ENCODE measurements around the gene RASGEF1B.

Gene RASGEF1B

DNA sequence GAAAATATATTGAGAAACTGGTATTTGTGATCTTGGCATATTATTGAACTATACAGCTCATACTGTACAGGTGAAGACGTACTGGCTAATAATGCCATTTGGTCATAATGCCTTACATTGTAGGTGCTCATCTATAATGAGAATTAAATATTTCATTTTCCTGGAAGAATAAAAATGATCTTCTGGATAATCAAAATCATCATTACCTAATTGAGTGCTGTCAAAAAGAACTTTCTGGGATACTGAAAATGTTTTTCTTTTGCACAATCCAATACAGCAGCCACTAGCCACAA lies 4.1 kb downstream of the RASGEF1B start:
- Mint-ChIP-seq H3K9me3 (no peaks in the 10 kb centered on the region), H3K27ac (no peak overlapping the region), H3K27me3 (ENCODE audit: low read depth, poor library complexity) (peaks cover 16% of the 10 kb centered on the region), H3K4me3 (peak overlapping the region; percentile 10), H3K36me3 (ENCODE audit: low read depth) (no peaks in the 10 kb centered on the region), H3K4me1 (peaks cover 73% of the 10 kb centered on the region)
- no peak for DNase-seq
- TF ChIP-seq, protein P1, sequence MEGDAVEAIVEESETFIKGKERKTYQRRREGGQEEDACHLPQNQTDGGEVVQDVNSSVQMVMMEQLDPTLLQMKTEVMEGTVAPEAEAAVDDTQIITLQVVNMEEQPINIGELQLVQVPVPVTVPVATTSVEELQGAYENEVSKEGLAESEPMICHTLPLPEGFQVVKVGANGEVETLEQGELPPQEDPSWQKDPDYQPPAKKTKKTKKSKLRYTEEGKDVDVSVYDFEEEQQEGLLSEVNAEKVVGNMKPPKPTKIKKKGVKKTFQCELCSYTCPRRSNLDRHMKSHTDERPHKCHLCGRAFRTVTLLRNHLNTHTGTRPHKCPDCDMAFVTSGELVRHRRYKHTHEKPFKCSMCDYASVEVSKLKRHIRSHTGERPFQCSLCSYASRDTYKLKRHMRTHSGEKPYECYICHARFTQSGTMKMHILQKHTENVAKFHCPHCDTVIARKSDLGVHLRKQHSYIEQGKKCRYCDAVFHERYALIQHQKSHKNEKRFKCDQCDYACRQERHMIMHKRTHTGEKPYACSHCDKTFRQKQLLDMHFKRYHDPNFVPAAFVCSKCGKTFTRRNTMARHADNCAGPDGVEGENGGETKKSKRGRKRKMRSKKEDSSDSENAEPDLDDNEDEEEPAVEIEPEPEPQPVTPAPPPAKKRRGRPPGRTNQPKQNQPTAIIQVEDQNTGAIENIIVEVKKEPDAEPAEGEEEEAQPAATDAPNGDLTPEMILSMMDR (IDR thresholded peaks at IDR 0.05): peak; percentile 36

DNA sequence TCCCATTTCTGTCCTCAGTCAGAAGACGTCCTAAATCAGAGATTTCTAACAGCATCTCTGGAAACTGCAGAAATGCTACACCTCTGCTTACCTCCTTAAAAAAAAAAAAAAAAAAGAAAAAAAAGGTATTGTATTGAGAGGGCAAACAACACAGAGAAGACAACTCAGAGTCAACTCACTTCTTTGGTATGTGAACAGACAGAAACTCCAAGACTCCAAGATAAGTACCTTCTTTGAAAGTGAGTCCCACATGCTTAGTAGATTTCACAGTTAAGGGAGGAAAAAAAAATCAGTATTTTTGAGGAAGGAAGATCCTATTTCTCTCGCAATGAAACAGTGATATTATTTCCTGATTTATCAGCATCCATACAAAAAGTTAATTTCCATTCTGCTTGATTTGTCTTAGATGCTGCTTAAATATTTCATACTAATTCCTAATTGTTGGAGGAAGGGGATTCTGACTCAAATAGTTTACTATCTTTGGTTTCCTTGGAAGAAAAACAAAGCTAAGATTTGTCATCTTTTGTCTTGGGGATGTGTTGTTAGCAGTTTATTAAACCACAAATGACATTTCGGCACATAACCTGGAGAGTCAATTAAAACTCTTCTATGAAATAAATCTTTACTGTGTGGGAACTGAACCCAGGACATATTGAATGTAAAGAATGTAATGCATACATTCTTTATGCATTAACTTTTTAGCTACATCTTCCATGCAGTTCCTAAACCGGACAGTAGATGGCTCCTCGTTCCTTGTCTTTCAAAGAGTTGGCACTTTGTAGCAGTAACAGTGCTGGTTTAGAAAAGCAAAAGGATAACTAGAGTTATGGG lies 4.7 kb downstream of the RASGEF1B start:
- DNase-seq: peak; percentile 76
- peaks cover 13% of the 10 kb centered on the region for H3K27me3 Mint-ChIP-seq (ENCODE audit: low read depth, poor library complexity)
- TF ChIP-seq, protein P1 (IDR thresholded peaks at IDR 0.05): peak; percentile 97
- no peaks in the 10 kb centered on the region for H3K9me3 Mint-ChIP-seq
- H3K36me3 Mint-ChIP-seq (ENCODE audit: low read depth): no peaks in the 10 kb centered on the region
- peak overlapping the region; percentile 10 for H3K4me3 Mint-ChIP-seq
- peaks cover 67% of the 10 kb centered on the region for H3K4me1 Mint-ChIP-seq
- no peak overlapping the region for H3K27ac Mint-ChIP-seq

DNA sequence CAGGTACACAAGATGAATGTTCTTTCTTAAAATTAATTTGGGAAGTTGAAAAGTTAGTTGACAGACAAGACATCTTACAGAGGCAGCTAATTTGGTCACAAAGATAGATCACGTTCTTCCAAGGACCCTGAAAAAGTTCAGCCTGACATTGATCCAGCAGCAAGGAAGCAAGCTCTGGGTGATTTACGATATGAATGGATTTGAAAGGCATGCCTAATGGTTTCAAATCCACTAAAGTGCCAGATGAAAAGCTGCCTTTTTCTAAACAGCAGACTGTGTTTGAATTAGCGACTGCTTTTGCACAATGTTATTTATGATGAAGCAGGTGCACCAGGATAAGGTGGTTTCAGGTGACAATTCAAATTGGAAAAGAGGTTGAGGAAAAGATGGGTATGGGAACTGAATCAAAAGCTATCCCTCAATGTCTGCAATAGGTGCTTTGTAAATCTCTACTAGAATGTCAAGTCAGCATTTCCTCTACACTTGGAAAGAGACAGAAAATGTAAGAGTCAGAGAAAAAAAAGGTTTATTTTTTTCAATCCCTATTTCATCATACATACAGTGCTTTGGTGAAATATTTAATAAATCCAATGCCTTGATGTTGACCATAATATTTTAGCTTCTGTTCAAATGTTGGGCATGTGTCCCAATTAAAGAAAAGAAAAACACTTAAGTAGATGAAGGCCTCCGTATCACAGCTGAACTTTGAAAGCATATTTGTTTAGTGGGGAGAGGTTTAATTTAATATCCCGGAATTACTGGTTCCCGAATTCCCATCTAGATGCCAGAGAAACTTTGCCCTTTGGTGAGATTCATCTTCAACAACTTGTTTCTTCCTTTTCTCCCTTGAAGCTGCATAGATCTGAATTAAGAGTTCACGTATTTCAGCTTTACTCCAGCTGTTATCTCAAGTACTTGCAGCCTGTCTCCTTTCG lies 6.0 kb downstream of the RASGEF1B start:
- DNase-seq: no peak
- Mint-ChIP-seq H3K36me3 (ENCODE audit: low read depth) (no peaks in the 10 kb centered on the region), H3K4me3 (no peak overlapping the region), H3K4me1 (peaks cover 64% of the 10 kb centered on the region), H3K27ac (no peak overlapping the region), H3K9me3 (no peaks in the 10 kb centered on the region), H3K27me3 (ENCODE audit: low read depth, poor library complexity) (peaks cover 17% of the 10 kb centered on the region)
- TF ChIP-seq, protein P1 (IDR thresholded peaks at IDR 0.05): no peak

DNA sequence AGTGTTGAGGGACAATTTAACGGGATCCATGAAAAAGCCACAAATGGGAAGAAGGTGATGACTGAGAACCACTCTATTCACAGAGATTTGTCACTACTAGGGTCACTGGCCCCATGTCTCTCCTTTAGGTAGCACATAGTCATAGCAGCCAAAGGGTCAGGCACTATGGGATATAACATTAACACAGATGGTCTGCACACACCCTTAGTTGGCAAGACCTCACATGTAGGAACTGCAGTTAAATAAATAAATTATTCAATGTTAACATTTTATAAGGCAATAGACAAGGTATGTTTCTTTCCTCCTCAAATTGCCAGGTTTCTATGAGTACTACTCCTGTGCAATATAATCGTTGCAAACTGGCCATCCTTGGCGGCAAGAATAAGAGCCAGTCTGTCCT lies 10.9 kb downstream of the RASGEF1B start:
- no peak overlapping the region for H3K4me3 Mint-ChIP-seq
- H3K27me3 Mint-ChIP-seq (ENCODE audit: low read depth, poor library complexity): peaks cover 8% of the 10 kb centered on the region
- peaks cover 2% of the 10 kb centered on the region for H3K36me3 Mint-ChIP-seq (ENCODE audit: low read depth)
- TF ChIP-seq, protein P1 (IDR thresholded peaks at IDR 0.05): no peak
- peaks cover 42% of the 10 kb centered on the region for H3K4me1 Mint-ChIP-seq
- no peak for DNase-seq
- H3K27ac Mint-ChIP-seq: no peak overlapping the region
- H3K9me3 Mint-ChIP-seq: no peaks in the 10 kb centered on the region

DNA sequence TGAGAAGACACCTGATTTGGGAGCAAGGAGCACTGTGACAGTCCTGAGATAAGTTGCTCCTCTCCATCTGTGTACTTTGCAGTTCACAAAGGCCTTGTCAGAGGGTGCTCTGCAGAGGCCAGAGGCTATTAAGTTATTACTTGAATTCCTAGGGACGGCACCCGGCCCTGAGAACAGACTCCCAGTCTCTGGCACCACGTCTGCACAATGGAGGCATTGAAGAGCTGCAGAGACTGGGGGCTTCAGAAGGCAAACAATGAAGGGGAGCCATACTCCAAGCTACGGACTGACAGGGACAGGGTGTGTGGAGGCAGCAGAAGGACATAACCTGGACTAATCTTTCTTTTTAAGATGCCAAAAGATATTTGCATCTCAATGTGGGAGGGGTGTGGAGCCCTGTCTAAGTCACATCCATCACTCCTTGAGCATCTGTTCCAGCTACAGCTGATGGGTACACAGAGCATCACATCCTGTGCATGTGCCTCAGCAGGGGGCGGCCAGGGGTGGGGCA lies 11.5 kb downstream of the RASGEF1B start:
- H3K27ac Mint-ChIP-seq: no peak overlapping the region
- H3K27me3 Mint-ChIP-seq (ENCODE audit: low read depth, poor library complexity): peaks cover 8% of the 10 kb centered on the region
- no peaks in the 10 kb centered on the region for H3K9me3 Mint-ChIP-seq
- peaks cover 42% of the 10 kb centered on the region for H3K4me1 Mint-ChIP-seq
- no peak for DNase-seq
- TF ChIP-seq, protein P1 (IDR thresholded peaks at IDR 0.05): no peak
- H3K4me3 Mint-ChIP-seq: no peak overlapping the region
- H3K36me3 Mint-ChIP-seq (ENCODE audit: low read depth): peaks cover 6% of the 10 kb centered on the region

Data from nephron progenitor cell (in vitro differentiated cells).